SK-N-SH (cell line): ENCODE measurements around the gene LRP6. TPM values are rescaled to one million over a fixed set of nuclear protein-coding genes. Genes with fewer than 3 reads are reported as not detected.

Experiments used
- CTCF ChIA-PET: fragments of 300-600, 350-600 bp; formaldehyde crosslinking; extraction: SDS; loops from one replicate; lab custom pipeline; 2021; lab: Yijun Ruan, JAX
- POLR2A ChIA-PET: fragments of 350-600 bp; sonication (Branson Sonifier 250); formaldehyde crosslinking; extraction: SDS; loops from one replicate; lab custom pipeline; 2020; ENCODE audit warnings: antibody characterized with exemption, inconsistent platforms; lab: Yijun Ruan, JAX
- DNase-seq: peaks from one replicate; pipeline ENCODE4 v3.0.0; 2012
- H2AFZ ChIP-seq: fragments of 200-600 bp; sonication (generic); 2 replicates; pipeline ENCODE4 v1.8.1; 2016; ENCODE audit warnings: antibody characterized with exemption, mild to moderate bottlenecking, low read depth
- H3F3A ChIP-seq: fragments of 200-600 bp; sonication (generic); replicated peaks from 2 replicates; pipeline ENCODE3; 2016; ENCODE audit warnings: antibody characterized with exemption, mild to moderate bottlenecking; ENCODE audit not compliant: insufficient read depth
- H3K27ac ChIP-seq, 2 experiments: fragments of 200-500 bp in 1 of 2; fragments of 200-600 bp in 1 of 2; sonication (Bioruptor generic) in 1 of 2; sonication (generic), shearing (Covaris generic) in 1 of 2; 2 replicates each; pipeline versions ENCODE4 v1.5.1 to v1.6.1; 2014 to 2016; ENCODE audit warnings: low read depth in 2 of 2, inconsistent platforms in 1 of 2, low read length in 1 of 2, mild to moderate bottlenecking in 1 of 2, mixed read lengths in 1 of 2
- H3K27me3 ChIP-seq: fragments of 200-600 bp; sonication (generic), shearing (Covaris generic); 2 replicates; pipeline ENCODE4 v1.6.1; 2016; ENCODE audit warnings: mixed run types; ENCODE audit not compliant: insufficient read depth
- H3K36me3 ChIP-seq, 2 experiments: fragments of 200-500 bp in 1 of 2; fragments of 200-600 bp in 1 of 2; sonication (Bioruptor generic) in 1 of 2; sonication (generic) in 1 of 2; replicated peaks in 1 of 2; 2 replicates each; pipeline versions ENCODE3 to v1.5.1; 2014 to 2016; ENCODE audit warnings: low read length in 1 of 2, mild to moderate bottlenecking in 1 of 2; ENCODE audit not compliant: insufficient read depth in 2 of 2, control insufficient read depth in 1 of 2
- H3K4me1 ChIP-seq, 2 experiments: fragments of 200-500 bp in 1 of 2; fragments of 200-600 bp in 1 of 2; sonication (Bioruptor generic) in 1 of 2; sonication (generic), shearing (Covaris generic) in 1 of 2; 2 replicates each; pipeline versions ENCODE4 v1.5.1 to v1.6.1; 2014 to 2016; ENCODE audit warnings: low read depth in 1 of 2, low read length in 1 of 2, mixed run types in 1 of 2; ENCODE audit not compliant: insufficient read depth in 2 of 2, control insufficient read depth in 1 of 2
- H3K4me2 ChIP-seq: fragments of 200-600 bp; sonication (generic), shearing (Covaris generic); 2 replicates; pipeline ENCODE4 v1.6.1; 2017; ENCODE audit warnings: mixed run types
- H3K4me3 ChIP-seq, 2 experiments: fragments of 200-500 bp in 1 of 2; fragments of 200-600 bp in 1 of 2; sonication (Bioruptor generic) in 1 of 2; sonication (generic), shearing (Covaris generic) in 1 of 2; 2 replicates each; pipeline versions ENCODE4 v1.5.1 to v1.8.1; 2014 to 2016; ENCODE audit warnings: low read depth in 2 of 2, inconsistent platforms in 1 of 2, low read length in 1 of 2, mild to moderate bottlenecking in 1 of 2, mixed read lengths in 1 of 2, moderate library complexity in 1 of 2
- H3K79me2 ChIP-seq: fragments of 200-600 bp; sonication (generic); 2 replicates; pipeline ENCODE4 v1.8.1; 2017; ENCODE audit warnings: mild to moderate bottlenecking; ENCODE audit not compliant: insufficient read depth
- H3K9ac ChIP-seq: fragments of 200-600 bp; sonication (generic); 2 replicates; pipeline ENCODE4 v1.6.1; 2017; ENCODE audit warnings: mixed run types
- H3K9me2 ChIP-seq: fragments of 200-600 bp; sonication (generic); 2 replicates; pipeline ENCODE4 v1.6.1; 2017; ENCODE audit warnings: mixed run types
- H3K9me3 ChIP-seq: fragments of 200-600 bp; sonication (generic); 2 replicates; pipeline ENCODE4 v1.6.1; 2017; ENCODE audit warnings: mixed run types, mild to moderate bottlenecking, moderate library complexity
- H4K20me1 ChIP-seq: fragments of 200-600 bp; sonication (generic); 2 replicates; pipeline ENCODE4 v1.6.1; 2017; ENCODE audit warnings: mild to moderate bottlenecking, mixed run types; ENCODE audit not compliant: insufficient read depth
- EZH2phosphoT487 ChIP-seq: fragments of 200-600 bp; sonication (generic); IDR thresholded peaks from 2 replicates; pipeline ENCODE4 v1.6.1; 2017; ENCODE audit warnings: low read depth, mixed run types, mild to moderate bottlenecking, antibody characterized with exemption, moderate library complexity, borderline replicate concordance
- FOXJ3 ChIP-seq: sonication (generic); formaldehyde crosslinking; IDR thresholded peaks from 2 replicates; pipeline ENCODE4 v1.5.1; 2020; ENCODE audit warnings: mild to moderate bottlenecking, missing genetic modification reagents
- FOXM1 ChIP-seq: IDR thresholded peaks from 2 replicates; pipeline ENCODE4 v1.4.0; 2012; ENCODE audit warnings: low read depth, mild to moderate bottlenecking
- JUND ChIP-seq: IDR thresholded peaks from 2 replicates; pipeline ENCODE4 v1.4.0; 2012
- MXI1 ChIP-seq: IDR thresholded peaks from 2 replicates; pipeline ENCODE4 v1.6.1; 2012; ENCODE audit warnings: mild to moderate bottlenecking, low read depth, low read length, improper control_type of control experiment
- NFIC ChIP-seq: IDR thresholded peaks from 2 replicates; pipeline ENCODE4 v1.4.0; 2012; ENCODE audit warnings: borderline replicate concordance
- PBX3 ChIP-seq: IDR thresholded peaks from 2 replicates; pipeline ENCODE4; 2012
- POLR2AphosphoS5 ChIP-seq: IDR thresholded peaks from 2 replicates; pipeline ENCODE4 v1.6.1; 2012; ENCODE audit warnings: low read depth, low read length
- RAD21 ChIP-seq: IDR thresholded peaks from 2 replicates; pipeline ENCODE4 v1.6.1; 2012; ENCODE audit warnings: mild to moderate bottlenecking, low read length
- RCOR1 ChIP-seq: fragments of 150-350 bp; IDR thresholded peaks from 2 replicates; pipeline ENCODE4 v1.6.1; 2017; ENCODE audit warnings: antibody characterized with exemption, low read length
- RFX5 ChIP-seq: IDR thresholded peaks from 2 replicates; pipeline ENCODE4 v1.6.1; 2012; ENCODE audit warnings: mild to moderate bottlenecking, improper control_type of control experiment, low read length
- TAF1 ChIP-seq: IDR thresholded peaks from 2 replicates; pipeline ENCODE4 v1.6.1; 2012; ENCODE audit warnings: low read depth, mild to moderate bottlenecking, low read length, moderate library complexity, borderline replicate concordance
- TEAD4 ChIP-seq: IDR thresholded peaks from 2 replicates; pipeline ENCODE4 v1.4.0; 2012; ENCODE audit warnings: mild to moderate bottlenecking, borderline replicate concordance; ENCODE audit not compliant: insufficient read depth
- ZBTB33 ChIP-seq: IDR thresholded peaks from 2 replicates; pipeline ENCODE4 v1.4.0; 2012; ENCODE audit warnings: low read depth, borderline replicate concordance
- WGBS: methylation state at CpG from one replicate; pipeline ENCODE4 v1.1.6; 2017; ENCODE audit warnings: low lambda C conversion rate; 5-methylcytosine and 5-hydroxymethylcytosine counted together
- polyA plus RNA-seq, 3 experiments: library from polyadenylated mRNA; depleted of rRNA; stranded (reverse); fragments of >200 nt; gene quantifications; 2 replicates each; pipeline ENCODE4 v1.2.3, GENCODE V29; 2012
- TF ChIP-seq, protein P1 (sequence below): IDR thresholded peaks from 2 replicates; pipeline ENCODE4 v1.4.0; 2012; ENCODE audit warnings: low read depth
- TF ChIP-seq, protein P2 (sequence below): IDR thresholded peaks from 2 replicates; pipeline ENCODE4 v1.4.0; 2012; ENCODE audit warnings: low read depth, borderline replicate concordance
- TF ChIP-seq, protein P3 (sequence below): fragments of 200-600 bp; sonication (generic); IDR thresholded peaks from 2 replicates; pipeline ENCODE4 v1.6.1; 2017; ENCODE audit warnings: antibody characterized with exemption, mild to moderate bottlenecking, moderate library complexity

Gene LRP6
- polyA plus RNA-seq, 1 of the 3 experiments (the other 2 are of a cell fraction), result 13.7 TPM

- H4K20me1 ChIP-seq, result no peaks in the 10 kb centered on the region
- H3K9me2 ChIP-seq, result no peaks in the 10 kb centered on the region
- no peak for DNase-seq
- H3K9me3 ChIP-seq, result no peaks in the 10 kb centered on the region
- POLR2A ChIA-PET, result no interaction called here
- 85% methylated on average over 5 of the region's 5 CpGs for WGBS
- H3K4me3 ChIP-seq, result no peak overlapping the region
- CTCF ChIA-PET, result interaction anchor here (0.8 kb wide), 1 partner anchor 50 kb away, joined by 3 read pairs; no protein-coding TSS in a partner anchor
- no peak overlapping the region for H3K27ac ChIP-seq
- H3K4me2 ChIP-seq, result no peak overlapping the region
- H3K27me3 ChIP-seq, result no peaks in the 10 kb centered on the region
- TF ChIP-seq PBX3, result no peak
- no peak for TF ChIP-seq RFX5
- TF ChIP-seq TAF1, result no peak
- TF ChIP-seq POLR2AphosphoS5, result no peak
- TF ChIP-seq RAD21, result no peak
- no peak for TF ChIP-seq TEAD4
- TF ChIP-seq, protein P1, sequence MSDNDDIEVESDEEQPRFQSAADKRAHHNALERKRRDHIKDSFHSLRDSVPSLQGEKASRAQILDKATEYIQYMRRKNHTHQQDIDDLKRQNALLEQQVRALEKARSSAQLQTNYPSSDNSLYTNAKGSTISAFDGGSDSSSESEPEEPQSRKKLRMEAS, result no peak
- TF ChIP-seq NFIC, result no peak
- TF ChIP-seq FOXM1, result no peak
- no peak for TF ChIP-seq JUND
- no peak for TF ChIP-seq EZH2phosphoT487
- no peak for TF ChIP-seq MXI1
- no peak for TF ChIP-seq FOXJ3 (CRISPR knock-in tag)
- TF ChIP-seq RCOR1, result no peak
- no peaks in the 10 kb centered on the region for H3K79me2 ChIP-seq
- no peaks in the 10 kb centered on the region for H3K36me3 ChIP-seq
- H3F3A ChIP-seq, result no peaks in the 10 kb centered on the region
- H3K9ac ChIP-seq, result no peak overlapping the region
- no peak overlapping the region for H2AFZ ChIP-seq
- peaks cover 0 to 3% of the 10 kb centered on the region in 2 experiments; a peak in 1 of 4 replicates for H3K4me1 ChIP-seq
Measured at GRCh38 chr12:12294215-12295005, 27.6 kb upstream of the LRP6 start.

- ChIA-PET CTCF (no interaction called here), POLR2A (no interaction called here)
- TF ChIP-seq, protein P2, sequence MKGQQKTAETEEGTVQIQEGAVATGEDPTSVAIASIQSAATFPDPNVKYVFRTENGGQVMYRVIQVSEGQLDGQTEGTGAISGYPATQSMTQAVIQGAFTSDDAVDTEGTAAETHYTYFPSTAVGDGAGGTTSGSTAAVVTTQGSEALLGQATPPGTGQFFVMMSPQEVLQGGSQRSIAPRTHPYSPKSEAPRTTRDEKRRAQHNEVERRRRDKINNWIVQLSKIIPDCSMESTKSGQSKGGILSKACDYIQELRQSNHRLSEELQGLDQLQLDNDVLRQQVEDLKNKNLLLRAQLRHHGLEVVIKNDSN, result no peak
- TF ChIP-seq, protein P3, sequence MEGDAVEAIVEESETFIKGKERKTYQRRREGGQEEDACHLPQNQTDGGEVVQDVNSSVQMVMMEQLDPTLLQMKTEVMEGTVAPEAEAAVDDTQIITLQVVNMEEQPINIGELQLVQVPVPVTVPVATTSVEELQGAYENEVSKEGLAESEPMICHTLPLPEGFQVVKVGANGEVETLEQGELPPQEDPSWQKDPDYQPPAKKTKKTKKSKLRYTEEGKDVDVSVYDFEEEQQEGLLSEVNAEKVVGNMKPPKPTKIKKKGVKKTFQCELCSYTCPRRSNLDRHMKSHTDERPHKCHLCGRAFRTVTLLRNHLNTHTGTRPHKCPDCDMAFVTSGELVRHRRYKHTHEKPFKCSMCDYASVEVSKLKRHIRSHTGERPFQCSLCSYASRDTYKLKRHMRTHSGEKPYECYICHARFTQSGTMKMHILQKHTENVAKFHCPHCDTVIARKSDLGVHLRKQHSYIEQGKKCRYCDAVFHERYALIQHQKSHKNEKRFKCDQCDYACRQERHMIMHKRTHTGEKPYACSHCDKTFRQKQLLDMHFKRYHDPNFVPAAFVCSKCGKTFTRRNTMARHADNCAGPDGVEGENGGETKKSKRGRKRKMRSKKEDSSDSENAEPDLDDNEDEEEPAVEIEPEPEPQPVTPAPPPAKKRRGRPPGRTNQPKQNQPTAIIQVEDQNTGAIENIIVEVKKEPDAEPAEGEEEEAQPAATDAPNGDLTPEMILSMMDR, result no peak
- TF ChIP-seq PBX3 (no peak), RAD21 (no peak), ZBTB33 (no peak)
- TF ChIP-seq, protein P1, result no peak
- no peak overlapping the region for H3K27ac ChIP-seq
- H2AFZ ChIP-seq, result no peak overlapping the region
- H3K79me2 ChIP-seq, result no peaks in the 10 kb centered on the region
- peaks cover 0 to 3% of the 10 kb centered on the region in 2 experiments; a peak in 1 of 4 replicates for H3K4me1 ChIP-seq
- H3K27me3 ChIP-seq, result no peaks in the 10 kb centered on the region
- no peaks in the 10 kb centered on the region for H3K36me3 ChIP-seq
- H3F3A ChIP-seq, result no peaks in the 10 kb centered on the region
- DNase-seq, result no peak
- H3K9me2 ChIP-seq, result no peaks in the 10 kb centered on the region
- no peaks in the 10 kb centered on the region for H4K20me1 ChIP-seq
- WGBS, result 26% methylated on average over 1 of the region's 1 CpG
- H3K4me3 ChIP-seq, result no peak overlapping the region
- no peaks in the 10 kb centered on the region for H3K9me3 ChIP-seq
- no peak overlapping the region for H3K9ac ChIP-seq
- H3K4me2 ChIP-seq, result no peak overlapping the region
Measured at GRCh38 chr12:12290206-12290605, 23.4 kb upstream of the LRP6 start.
